Activated T-cell treated with anti-CD3 and anti-CD28 coated beads for 24 hours (primary cell): ENCODE measurements around the gene HCN1.

Experiments
- DNase-seq: peaks from one replicate; pipeline ENCODE4 v3.0.0-alpha.2; 2020; ENCODE audit warnings: low read depth

The HCN1 gene

DNA sequence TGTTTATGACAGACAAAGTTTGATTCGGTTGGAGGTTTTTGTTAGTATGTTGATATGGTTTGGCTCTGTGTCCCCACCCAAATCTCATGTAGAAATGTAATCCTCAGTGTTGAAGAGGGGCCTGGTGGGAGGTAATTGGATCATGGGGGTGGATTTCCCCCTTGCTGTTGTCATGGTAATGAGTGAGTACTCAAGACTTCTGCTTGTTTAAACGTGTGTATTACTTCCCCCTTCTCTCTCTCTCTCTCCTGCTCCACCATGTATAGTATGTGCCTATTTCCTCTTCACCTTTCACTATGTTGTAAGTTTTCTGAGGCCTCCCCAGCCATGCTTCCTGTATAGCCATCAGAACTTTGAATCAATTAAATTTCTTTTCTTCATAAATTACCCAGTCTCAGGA lies 415.1 kb downstream of the HCN1 start:
- no peak for DNase-seq

- no peak for DNase-seq
These were observed 417.1 kb downstream of the HCN1 start for GRCh38 chr5:45279109-45279508.

DNA sequence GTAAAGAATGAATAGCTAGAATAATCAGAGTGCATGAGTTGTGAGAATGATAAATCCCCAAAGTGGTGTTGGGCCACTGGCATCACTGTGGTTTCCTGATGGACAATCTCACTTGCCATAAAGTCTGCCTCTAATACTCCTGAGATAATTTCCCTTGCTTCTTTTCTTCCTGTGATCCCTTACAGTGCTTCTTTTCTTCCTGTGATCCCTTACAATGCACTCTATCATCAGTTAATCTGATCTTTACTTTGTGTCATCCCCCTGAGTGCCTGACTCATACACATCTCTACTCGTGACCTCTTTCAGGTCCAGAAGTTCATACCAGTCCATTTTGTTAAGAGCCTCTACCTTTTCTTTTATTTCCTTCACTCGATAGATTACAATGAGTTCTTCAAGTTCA lies 418.3 kb downstream of the HCN1 start:
- no peak for DNase-seq

GRCh38 chr5:45274241-45274640 lies 421.9 kb downstream of the HCN1 start:
- DNase-seq = no peak

GRCh38 chr5:45271626-45272025 lies 424.6 kb downstream of the HCN1 start:
- no peak for DNase-seq

- DNase-seq = no peak
These were observed 431.7 kb downstream of the HCN1 start for GRCh38 chr5:45264447-45264846.

- DNase-seq = no peak
These were observed 434.1 kb downstream of the HCN1 start for GRCh38 chr5:45262061-45262590.

- DNase-seq = no peak
These were observed 435.1 kb downstream of the HCN1 start for GRCh38 chr5:45261125-45261524.

- DNase-seq = no peak
These were observed 435.9 kb downstream of the HCN1 start for GRCh38 chr5:45260292-45260691.

- DNase-seq = no peak
These were observed 443.2 kb downstream of the HCN1 start for GRCh38 chr5:45252978-45253377.

DNA sequence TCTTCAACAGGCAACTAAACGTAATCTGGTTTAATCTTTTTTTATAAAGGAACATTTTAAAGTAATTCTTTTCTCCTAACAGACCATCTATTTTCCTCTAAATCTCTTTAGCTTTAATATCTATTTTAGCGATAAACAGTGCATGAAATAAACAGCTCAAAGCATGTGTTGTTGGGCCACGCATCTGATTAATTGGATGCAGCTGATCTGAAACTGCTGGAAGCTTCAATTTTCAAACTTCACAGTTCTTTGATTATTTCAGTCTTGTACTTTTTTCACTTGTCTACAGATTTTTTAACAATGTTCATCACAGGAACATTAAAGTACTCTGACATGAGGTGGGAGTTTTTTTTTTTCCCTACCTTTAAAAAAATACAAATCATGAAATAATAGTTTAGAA lies 443.6 kb downstream of the HCN1 start:
- no peak for DNase-seq

- no peak for DNase-seq
These were observed 470.6 kb downstream of the HCN1 start for GRCh38 chr5:45225571-45226031.

DNA sequence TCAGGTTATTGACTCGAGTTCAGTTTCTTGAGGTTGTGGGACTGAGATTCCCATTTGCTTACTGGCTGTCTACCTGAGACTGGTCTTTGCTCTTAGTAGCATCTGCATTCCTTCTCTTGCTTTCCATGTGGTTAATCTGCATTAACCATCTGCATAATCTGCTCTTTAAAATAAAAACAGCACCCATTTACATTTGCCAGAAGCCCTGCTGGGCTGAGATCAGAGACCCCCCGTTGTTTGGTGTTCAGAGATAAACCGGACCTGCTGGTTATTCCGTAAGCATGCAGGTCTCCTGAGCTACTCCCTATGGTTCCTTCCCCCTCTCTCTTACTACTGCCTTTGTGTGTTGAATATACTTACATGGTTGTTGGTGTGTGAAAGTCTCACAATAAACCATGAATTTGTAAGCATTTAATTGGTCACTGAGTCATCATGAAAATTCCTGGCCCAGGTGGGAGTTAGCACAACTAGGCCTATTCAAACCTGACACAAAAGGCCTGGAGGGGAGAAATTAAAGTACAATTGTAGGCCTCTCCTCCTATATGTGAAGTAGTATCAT lies 490.7 kb downstream of the HCN1 start:
- DNase-seq = no peak
